GM18868 (cell line): ENCODE results near the gene TCIRG1.
"Not testable (repeated sequence)": the region's sequence is repeated elsewhere in the genome, so short reads cannot be mapped to it uniquely, and the experiment has no call there.

Source experiments
- ATAC-seq: cut with Tn5 transposase; IDR thresholded peaks from one replicate; pipeline ENCODE4 v1.9.1; 2021; ENCODE audit warnings: mild to moderate bottlenecking, moderate library complexity; ENCODE audit not compliant: unreplicated experiment

The TCIRG1 gene

GRCh38 chr11:68077617-68078582 lies 39.1 kb downstream of the TCIRG1 start:
- no peak for ATAC-seq

- ATAC-seq, result no peak
These were observed 42.0 kb downstream of the TCIRG1 start for GRCh38 chr11:68080860-68081259.

- ATAC-seq, result no peak
These were observed 42.9 kb downstream of the TCIRG1 start for GRCh38 chr11:68081691-68082090.

GRCh38 chr11:68082481-68082880 lies 43.7 kb downstream of the TCIRG1 start:
- ATAC-seq, result no peak

- no peak for ATAC-seq
These were observed 44.7 kb downstream of the TCIRG1 start for GRCh38 chr11:68083517-68083916.

- no peak for ATAC-seq
These were observed 50.9 kb downstream of the TCIRG1 start for GRCh38 chr11:68089679-68090078.

- ATAC-seq, result no peak
These were observed 51.5 kb downstream of the TCIRG1 start for GRCh38 chr11:68090287-68090686.

- peak; percentile 66 for ATAC-seq
These were observed 51.9 kb downstream of the TCIRG1 start for GRCh38 chr11:68090706-68091105.

GRCh38 chr11:68092411-68092810 lies 53.6 kb downstream of the TCIRG1 start:
- no peak for ATAC-seq

- not testable (repeated sequence) for ATAC-seq
These were observed 54.1 kb downstream of the TCIRG1 start for GRCh38 chr11:68092946-68093345.

GRCh38 chr11:68093565-68093964 lies 54.7 kb downstream of the TCIRG1 start:
- no peak for ATAC-seq

- no peak for ATAC-seq
These were observed 58.1 kb downstream of the TCIRG1 start for GRCh38 chr11:68096962-68097361.

GRCh38 chr11:68099057-68099456 lies 60.2 kb downstream of the TCIRG1 start:
- no peak for ATAC-seq

- no peak for ATAC-seq
These were observed 60.9 kb downstream of the TCIRG1 start for GRCh38 chr11:68099474-68100405.
